ENCODE data around the gene TMEM63C. TPM values are rescaled to one million over a fixed set of nuclear protein-coding genes. Genes with fewer than 3 reads are reported as not detected.

Gene TMEM63C
- total RNA-seq, 6 experiments from 2014 or later, result 0.05 TPM; not detected in 5

GRCh38 chr14:77225254-77225653 lies 43.7 kb downstream of the TMEM63C start:
- DNase-seq, result no peak

DNA sequence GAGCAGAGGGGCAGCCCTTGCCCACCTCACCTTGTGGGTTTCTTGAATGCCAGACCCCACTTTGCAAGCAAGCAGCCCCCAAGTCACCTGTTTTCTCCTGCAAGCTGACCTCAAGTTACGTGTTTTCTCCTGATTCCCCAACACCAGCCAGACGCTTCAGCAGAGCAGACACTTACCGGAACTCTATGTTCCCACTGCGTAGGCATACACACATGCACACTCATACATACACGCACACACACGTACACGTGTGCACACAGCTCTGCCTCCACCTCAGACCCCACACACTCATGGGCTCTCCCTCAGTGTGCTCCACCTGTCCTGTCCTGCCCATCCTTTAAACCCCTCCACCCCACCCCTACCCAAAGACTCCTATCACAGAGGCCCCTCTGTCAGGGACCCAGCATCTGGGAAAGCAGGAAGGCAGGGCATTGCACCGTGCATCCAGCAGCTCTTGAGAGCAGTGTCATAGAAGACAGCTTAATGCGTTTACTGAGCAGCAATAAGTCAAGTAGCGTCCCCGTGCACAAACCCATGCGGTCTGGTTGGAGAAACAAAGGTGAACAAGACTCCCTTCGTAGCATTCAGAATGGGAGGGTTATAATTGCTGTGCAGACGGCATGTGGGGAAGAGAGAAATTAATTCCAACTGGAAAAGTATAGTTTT lies 44.4 kb downstream of the TMEM63C start:
- no peak for DNase-seq
- Mint-ChIP-seq H3K4me1 (ENCODE audit: low read depth) (no peaks in the 10 kb centered on the region), H3K36me3 (ENCODE audit: low read depth) (no peaks in the 10 kb centered on the region), H3K27ac (no peak overlapping the region), H3K4me3 (no peak overlapping the region), H3K9me3 (no peaks in the 10 kb centered on the region), H3K27me3 (ENCODE audit: insufficient read depth) (peaks cover 41% of the 10 kb centered on the region)
- TF ChIP-seq, protein P1, sequence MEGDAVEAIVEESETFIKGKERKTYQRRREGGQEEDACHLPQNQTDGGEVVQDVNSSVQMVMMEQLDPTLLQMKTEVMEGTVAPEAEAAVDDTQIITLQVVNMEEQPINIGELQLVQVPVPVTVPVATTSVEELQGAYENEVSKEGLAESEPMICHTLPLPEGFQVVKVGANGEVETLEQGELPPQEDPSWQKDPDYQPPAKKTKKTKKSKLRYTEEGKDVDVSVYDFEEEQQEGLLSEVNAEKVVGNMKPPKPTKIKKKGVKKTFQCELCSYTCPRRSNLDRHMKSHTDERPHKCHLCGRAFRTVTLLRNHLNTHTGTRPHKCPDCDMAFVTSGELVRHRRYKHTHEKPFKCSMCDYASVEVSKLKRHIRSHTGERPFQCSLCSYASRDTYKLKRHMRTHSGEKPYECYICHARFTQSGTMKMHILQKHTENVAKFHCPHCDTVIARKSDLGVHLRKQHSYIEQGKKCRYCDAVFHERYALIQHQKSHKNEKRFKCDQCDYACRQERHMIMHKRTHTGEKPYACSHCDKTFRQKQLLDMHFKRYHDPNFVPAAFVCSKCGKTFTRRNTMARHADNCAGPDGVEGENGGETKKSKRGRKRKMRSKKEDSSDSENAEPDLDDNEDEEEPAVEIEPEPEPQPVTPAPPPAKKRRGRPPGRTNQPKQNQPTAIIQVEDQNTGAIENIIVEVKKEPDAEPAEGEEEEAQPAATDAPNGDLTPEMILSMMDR (IDR thresholded peaks at IDR 0.05), result no peak

More at GRCh38 chr14:77225254-77225653, 43.7 kb downstream of the TMEM63C start:
- Mint-ChIP-seq H3K36me3 (ENCODE audit: low read depth) (no peaks in the 10 kb centered on the region), H3K4me1 (ENCODE audit: low read depth) (no peaks in the 10 kb centered on the region), H3K9me3 (no peaks in the 10 kb centered on the region), H3K27ac (no peak overlapping the region), H3K4me3 (no peak overlapping the region), H3K27me3 (ENCODE audit: insufficient read depth) (peaks cover 37% of the 10 kb centered on the region)
- TF ChIP-seq, protein P1 (IDR thresholded peaks at IDR 0.05), result no peak

DNA sequence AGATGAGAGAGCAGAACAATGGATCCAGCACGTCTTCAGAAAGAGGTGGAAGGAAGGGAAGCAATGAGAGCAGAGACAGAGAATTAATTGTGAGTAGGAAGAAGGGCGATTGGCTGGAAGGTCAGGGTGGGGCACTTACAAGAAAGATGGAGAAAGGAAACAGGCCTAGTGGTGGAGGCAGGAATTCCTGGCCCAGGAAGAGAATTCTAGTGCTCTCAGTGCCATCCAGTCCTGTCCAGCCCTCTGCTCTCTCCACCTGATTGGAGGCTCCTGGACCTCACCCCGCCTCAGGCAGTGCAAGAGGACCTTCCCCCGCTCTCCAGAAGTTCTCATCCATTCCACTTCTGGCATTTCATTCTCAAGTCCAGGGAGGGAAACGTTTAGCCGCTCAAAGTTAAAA lies 46.5 kb downstream of the TMEM63C start:
- TF ChIP-seq, protein P1 (IDR thresholded peaks at IDR 0.05), result no peak
- Mint-ChIP-seq H3K36me3 (ENCODE audit: low read depth) (no peaks in the 10 kb centered on the region), H3K9me3 (no peaks in the 10 kb centered on the region), H3K27me3 (ENCODE audit: insufficient read depth) (peaks cover 41% of the 10 kb centered on the region), H3K4me3 (no peak overlapping the region), H3K4me1 (ENCODE audit: low read depth) (no peaks in the 10 kb centered on the region), H3K27ac (no peak overlapping the region)
- DNase-seq, result no peak

- no peak overlapping the region for H3K4me3 Mint-ChIP-seq
- TF ChIP-seq, protein P1 (IDR thresholded peaks at IDR 0.05), result no peak
- H3K27me3 Mint-ChIP-seq (ENCODE audit: insufficient read depth), result peaks cover 30% of the 10 kb centered on the region
- H3K9me3 Mint-ChIP-seq, result no peaks in the 10 kb centered on the region
- DNase-seq, result no peak
- no peak overlapping the region for H3K27ac Mint-ChIP-seq
- no peaks in the 10 kb centered on the region for H3K4me1 Mint-ChIP-seq (ENCODE audit: low read depth)
- no peaks in the 10 kb centered on the region for H3K36me3 Mint-ChIP-seq (ENCODE audit: low read depth)
Measured at GRCh38 chr14:77230914-77231313, 49.3 kb downstream of the TMEM63C start.

DNA sequence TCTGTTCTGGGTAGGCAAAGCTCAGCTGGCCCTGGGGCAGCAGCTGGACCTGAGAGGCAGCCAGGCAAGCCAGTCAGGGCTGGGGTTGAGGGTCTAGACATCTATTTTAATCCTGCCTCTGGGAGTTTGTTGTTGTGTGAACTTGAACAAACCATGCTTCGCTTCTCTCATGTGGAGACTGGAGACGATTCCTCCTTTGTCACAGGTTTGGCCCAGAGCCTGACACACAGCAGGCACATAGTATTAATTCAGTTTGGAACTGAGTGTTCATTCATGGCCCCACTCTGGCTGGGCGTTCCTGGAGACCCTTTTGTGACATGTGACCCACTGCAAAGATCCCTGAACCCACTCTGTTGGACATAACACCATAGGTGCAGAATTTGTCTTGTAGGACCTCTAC lies 50.1 kb downstream of the TMEM63C start:
- Mint-ChIP-seq H3K9me3 (no peaks in the 10 kb centered on the region), H3K27me3 (ENCODE audit: insufficient read depth) (peaks cover 23% of the 10 kb centered on the region), H3K36me3 (ENCODE audit: low read depth) (no peaks in the 10 kb centered on the region), H3K4me1 (ENCODE audit: low read depth) (no peaks in the 10 kb centered on the region), H3K4me3 (no peak overlapping the region), H3K27ac (no peak overlapping the region)
- DNase-seq, result no peak
- TF ChIP-seq, protein P1 (IDR thresholded peaks at IDR 0.05), result no peak

All from HFFc6 (cell line).